GM18517 (cell line): Measurements from ENCODE around the gene SYN1.
"Not testable (repeated sequence)": the region's sequence is repeated elsewhere in the genome, so short reads cannot be mapped to it uniquely, and the experiment has no call there.

Experiments used
- ATAC-seq: cut with Tn5 transposase; IDR thresholded peaks from one replicate; pipeline ENCODE4 v1.9.1; 2021; ENCODE audit warnings: mild to moderate bottlenecking, moderate library complexity; ENCODE audit not compliant: unreplicated experiment

The SYN1 gene

GRCh38 chrX:47619486-47620302 lies at the start of gene SYN1:
SYN1 (minus strand) TSS chrX:47619857; CDS start chrX:47619728, 129 bp downstream.
- no peak for ATAC-seq

GRCh38 chrX:47665797-47666196 lies 46.1 kb upstream of the SYN1 start:
- not testable (repeated sequence) for ATAC-seq

GRCh38 chrX:47664737-47665136 lies 45.1 kb upstream of the SYN1 start:
- no peak for ATAC-seq

GRCh38 chrX:47662144-47662657 lies 42.5 kb upstream of the SYN1 start:
- no peak for ATAC-seq

- ATAC-seq: no peak
These were observed 41.9 kb upstream of the SYN1 start for GRCh38 chrX:47661539-47661938.

GRCh38 chrX:47659421-47659726 lies 39.7 kb upstream of the SYN1 start:
- ATAC-seq: no peak

GRCh38 chrX:47658684-47659420 lies 39.2 kb upstream of the SYN1 start, which contains the start of gene UXT:
UXT (minus strand) TSS chrX:47659180; CDS start chrX:47658927, 253 bp downstream.
- ATAC-seq: peak; percentile 73

- no peak for ATAC-seq
These were observed 38.6 kb upstream of the SYN1 start for GRCh38 chrX:47658301-47658683.

GRCh38 chrX:47651043-47651905 lies 31.6 kb upstream of the SYN1 start:
- ATAC-seq: no peak

GRCh38 chrX:47650164-47651042 lies 30.7 kb upstream of the SYN1 start, which contains the start of gene ELK1:
ELK1 (minus strand) TSS chrX:47650563; CDS start chrX:47641441, 9,122 bp downstream.
- peak; percentile 79 for ATAC-seq

GRCh38 chrX:47649781-47650163 lies 30.1 kb upstream of the SYN1 start:
- ATAC-seq: no peak

- ATAC-seq: no peak
These were observed 29.6 kb upstream of the SYN1 start for GRCh38 chrX:47649271-47649670.

- no peak for ATAC-seq
These were observed 28.7 kb upstream of the SYN1 start for GRCh38 chrX:47648376-47648775.

GRCh38 chrX:47646636-47647035 lies 27.0 kb upstream of the SYN1 start:
- ATAC-seq: no peak

GRCh38 chrX:47645530-47645929 lies 25.9 kb upstream of the SYN1 start:
- ATAC-seq: no peak

GRCh38 chrX:47644557-47645091 lies 25.0 kb upstream of the SYN1 start:
- ATAC-seq: no peak

- no peak for ATAC-seq
These were observed 24.3 kb upstream of the SYN1 start for GRCh38 chrX:47643926-47644325.

GRCh38 chrX:47638816-47639215 lies 19.2 kb upstream of the SYN1 start:
- ATAC-seq: no peak

- peak; percentile 72 for ATAC-seq
These were observed 18.0 kb upstream of the SYN1 start for GRCh38 chrX:47637546-47638195.
